ENCODE results near the gene PPM1H.
A peak's percentile ranks its signal among the peaks of the same experiment; 100 is the strongest.
"Not testable (repeated sequence)": the region's sequence is repeated elsewhere in the genome, so short reads cannot be mapped to it uniquely, and the experiment has no call there.

Gene PPM1H

DNA sequence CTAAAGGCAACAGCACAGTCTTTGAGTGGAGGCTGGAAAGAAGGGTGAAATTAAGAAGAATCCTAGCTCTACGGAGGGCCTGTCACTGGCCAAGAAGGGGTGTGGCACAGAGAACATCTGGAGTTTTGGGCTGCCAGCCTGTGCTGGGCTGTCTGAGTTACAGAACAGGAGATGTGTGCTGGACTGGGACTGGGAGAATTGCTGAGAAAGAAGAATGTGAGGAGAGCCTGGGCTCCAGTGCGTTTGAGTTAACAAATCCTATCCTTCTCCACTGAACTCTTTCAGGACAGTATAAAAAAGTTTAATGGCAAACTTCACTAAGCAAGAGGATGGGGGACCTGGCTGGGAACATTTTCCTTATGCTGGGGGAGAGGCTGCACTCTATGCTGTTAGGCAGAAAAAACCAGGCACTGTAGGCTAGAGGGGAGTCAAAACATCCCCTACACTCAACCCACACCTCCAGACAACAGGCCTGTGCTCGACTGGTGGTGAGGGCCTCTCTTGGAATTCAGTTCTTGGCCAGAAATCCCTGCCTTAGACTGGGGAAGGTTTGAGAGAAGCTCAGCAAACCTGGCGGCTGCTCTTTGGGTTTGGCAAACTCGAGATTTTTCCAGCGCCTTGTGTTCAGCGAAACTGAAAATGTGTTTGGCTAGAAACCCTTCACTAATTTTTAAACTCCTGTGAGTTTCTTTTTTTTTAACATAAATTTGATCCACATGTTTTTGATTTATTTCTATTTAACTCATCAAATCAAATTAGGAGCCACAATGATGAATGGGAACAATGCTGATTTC, 251.0 kb downstream of the PPM1H start:
- Histone ChIP-seq H3K9me3 (ENCODE audit: control insufficient read depth in 2 of 2, low read length in 2 of 2) (no peaks in the 10 kb centered on the region), H3K4me3 (ENCODE audit: low read length in 2 of 2) (no peak overlapping the region), H3K27me3 (ENCODE audit: control insufficient read depth in 2 of 2, insufficient read depth in 2 of 2, low read length in 2 of 2) (no peaks in the 10 kb centered on the region), H3K4me1 (ENCODE audit: control insufficient read depth in 2 of 2, insufficient read depth in 2 of 2, low read length in 2 of 2) (peaks cover 0 to 4% of the 10 kb centered on the region in 2 donors), H3K36me3 (ENCODE audit: control insufficient read depth in 2 of 2, insufficient read depth in 2 of 2, low read length in 2 of 2) (no peaks in the 10 kb centered on the region), H3K9ac (ENCODE audit: low read depth in 1 of 2, low read length in 2 of 2) (no peak overlapping the region), H3K27ac (ENCODE audit: low read depth in 2 of 2, low read length in 2 of 2) (peak overlapping the region; percentile 45 to 56)

GRCh38 chr12:62681306-62681705, 253.6 kb downstream of the PPM1H start:
- Histone ChIP-seq H3K9ac (ENCODE audit: low read depth in 1 of 2, low read length in 2 of 2) (no peak overlapping the region), H3K4me1 (ENCODE audit: control insufficient read depth in 2 of 2, insufficient read depth in 2 of 2, low read length in 2 of 2) (peaks cover 0 to 4% of the 10 kb centered on the region in 2 donors), H3K4me3 (ENCODE audit: low read length in 2 of 2) (no peak overlapping the region), H3K27ac (ENCODE audit: low read depth in 2 of 2, low read length in 2 of 2) (no peak overlapping the region), H3K36me3 (ENCODE audit: control insufficient read depth in 2 of 2, insufficient read depth in 2 of 2, low read length in 2 of 2) (no peaks in the 10 kb centered on the region), H3K9me3 (ENCODE audit: control insufficient read depth in 2 of 2, low read length in 2 of 2) (peaks cover 0 to 2% of the 10 kb centered on the region in 2 donors), H3K27me3 (ENCODE audit: control insufficient read depth in 2 of 2, insufficient read depth in 2 of 2, low read length in 2 of 2) (no peaks in the 10 kb centered on the region)

- Histone ChIP-seq H3K9me3 (ENCODE audit: control insufficient read depth in 2 of 2, low read length in 2 of 2) (peaks cover 0 to 2% of the 10 kb centered on the region in 2 donors), H3K4me1 (ENCODE audit: control insufficient read depth in 2 of 2, insufficient read depth in 2 of 2, low read length in 2 of 2) (peaks cover 0 to 4% of the 10 kb centered on the region in 2 donors), H3K36me3 (ENCODE audit: control insufficient read depth in 2 of 2, insufficient read depth in 2 of 2, low read length in 2 of 2) (no peaks in the 10 kb centered on the region), H3K4me3 (ENCODE audit: low read length in 2 of 2) (no peak overlapping the region), H3K27ac (ENCODE audit: low read depth in 2 of 2, low read length in 2 of 2) (no peak overlapping the region), H3K27me3 (ENCODE audit: control insufficient read depth in 2 of 2, insufficient read depth in 2 of 2, low read length in 2 of 2) (no peaks in the 10 kb centered on the region), H3K9ac (ENCODE audit: low read depth in 1 of 2, low read length in 2 of 2) (no peak overlapping the region)
Observed at GRCh38 chr12:62679608-62680007, 255.3 kb downstream of the PPM1H start.

- no peaks in the 10 kb centered on the region for H3K27me3 ChIP-seq (ENCODE audit: control insufficient read depth in 2 of 2, insufficient read depth in 2 of 2, low read length in 2 of 2)
Observed at GRCh38 chr12:62677355-62677754, 257.6 kb downstream of the PPM1H start.

DNA sequence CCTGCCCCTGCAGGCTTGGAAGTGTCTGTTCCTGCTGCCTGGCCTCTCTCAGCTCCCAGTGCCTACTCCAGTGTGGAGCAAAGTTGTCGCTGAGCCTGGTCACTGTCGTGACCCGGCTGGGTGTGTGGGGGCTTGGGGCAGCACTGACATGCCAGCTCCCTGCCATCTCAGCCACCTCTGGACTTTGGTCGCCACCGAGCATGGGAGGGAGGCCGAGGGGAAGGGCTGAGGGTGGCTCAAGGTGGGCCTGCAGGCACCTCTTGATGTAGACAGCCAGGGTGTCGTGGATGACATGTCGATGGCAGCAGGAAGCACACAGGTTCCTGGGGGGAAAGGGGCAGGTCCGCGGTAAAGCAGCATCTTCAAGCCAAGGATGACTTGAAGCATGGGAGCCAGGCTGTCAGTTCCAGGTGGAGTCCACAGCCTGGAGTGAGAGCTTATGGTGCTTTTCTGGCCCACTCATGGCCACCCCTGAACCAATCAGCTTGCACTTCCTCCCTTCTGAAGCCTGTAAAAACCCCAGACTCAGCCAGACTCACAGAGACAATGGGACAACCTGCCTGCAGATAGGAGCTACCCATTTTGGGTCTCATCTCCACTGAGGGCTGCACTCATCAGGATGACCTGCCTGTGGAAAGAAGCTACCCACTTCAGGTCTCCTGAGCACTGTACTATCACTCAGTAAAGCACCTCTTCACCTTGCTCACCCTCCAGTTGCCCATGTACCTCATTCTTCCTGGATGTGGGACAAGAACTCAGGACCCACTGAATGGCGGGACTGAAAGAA, 258.2 kb downstream of the PPM1H start:
- no peaks in the 10 kb centered on the region for H3K36me3 ChIP-seq (ENCODE audit: control insufficient read depth in 2 of 2, insufficient read depth in 2 of 2, low read length in 2 of 2)
- H3K9me3 ChIP-seq (ENCODE audit: control insufficient read depth in 2 of 2, low read length in 2 of 2) = peaks cover 0 to 2% of the 10 kb centered on the region in 2 donors
- H3K27me3 ChIP-seq (ENCODE audit: control insufficient read depth in 2 of 2, insufficient read depth in 2 of 2, low read length in 2 of 2) = no peaks in the 10 kb centered on the region
- no peak overlapping the region for H3K27ac ChIP-seq (ENCODE audit: low read depth in 2 of 2, low read length in 2 of 2)
- H3K9ac ChIP-seq (ENCODE audit: low read depth in 1 of 2, low read length in 2 of 2) = no peak overlapping the region
- H3K4me1 ChIP-seq (ENCODE audit: control insufficient read depth in 2 of 2, insufficient read depth in 2 of 2, low read length in 2 of 2) = no peaks in the 10 kb centered on the region
- H3K4me3 ChIP-seq (ENCODE audit: low read length in 2 of 2) = no peak overlapping the region

More at GRCh38 chr12:62677355-62677754, 257.6 kb downstream of the PPM1H start:
- H3K9me3 ChIP-seq (ENCODE audit: control insufficient read depth in 2 of 2, low read length in 2 of 2) = peaks cover 0 to 2% of the 10 kb centered on the region in 2 donors
- H3K9ac ChIP-seq (ENCODE audit: low read depth in 1 of 2, low read length in 2 of 2) = no peak overlapping the region
- no peaks in the 10 kb centered on the region for H3K4me1 ChIP-seq (ENCODE audit: control insufficient read depth in 2 of 2, insufficient read depth in 2 of 2, low read length in 2 of 2)
- H3K27ac ChIP-seq (ENCODE audit: low read depth in 2 of 2, low read length in 2 of 2) = no peak overlapping the region
- no peak overlapping the region for H3K4me3 ChIP-seq (ENCODE audit: low read length in 2 of 2)
- H3K36me3 ChIP-seq (ENCODE audit: control insufficient read depth in 2 of 2, insufficient read depth in 2 of 2, low read length in 2 of 2) = no peaks in the 10 kb centered on the region

- H3K9ac ChIP-seq (ENCODE audit: low read depth in 1 of 2, low read length in 2 of 2) = no peak overlapping the region
- no peaks in the 10 kb centered on the region for H3K36me3 ChIP-seq (ENCODE audit: control insufficient read depth in 2 of 2, insufficient read depth in 2 of 2, low read length in 2 of 2)
- no peak overlapping the region for H3K27ac ChIP-seq (ENCODE audit: low read depth in 2 of 2, low read length in 2 of 2)
- no peaks in the 10 kb centered on the region for H3K4me1 ChIP-seq (ENCODE audit: control insufficient read depth in 2 of 2, insufficient read depth in 2 of 2, low read length in 2 of 2)
- H3K4me3 ChIP-seq (ENCODE audit: low read length in 2 of 2) = no peak overlapping the region
- H3K27me3 ChIP-seq (ENCODE audit: control insufficient read depth in 2 of 2, insufficient read depth in 2 of 2, low read length in 2 of 2) = no peaks in the 10 kb centered on the region
- H3K9me3 ChIP-seq (ENCODE audit: control insufficient read depth in 2 of 2, low read length in 2 of 2) = peaks cover 0 to 2% of the 10 kb centered on the region in 2 donors
Observed at GRCh38 chr12:62673028-62673815, 261.7 kb downstream of the PPM1H start.

- no peak overlapping the region for H3K9ac ChIP-seq (ENCODE audit: low read depth in 1 of 2, low read length in 2 of 2)
- H3K4me1 ChIP-seq (ENCODE audit: control insufficient read depth in 2 of 2, insufficient read depth in 2 of 2, low read length in 2 of 2) = no peaks in the 10 kb centered on the region
- no peaks in the 10 kb centered on the region for H3K36me3 ChIP-seq (ENCODE audit: control insufficient read depth in 2 of 2, insufficient read depth in 2 of 2, low read length in 2 of 2)
- no peaks in the 10 kb centered on the region for H3K9me3 ChIP-seq (ENCODE audit: control insufficient read depth in 2 of 2, low read length in 2 of 2)
- no peak overlapping the region for H3K4me3 ChIP-seq (ENCODE audit: low read length in 2 of 2)
- no peaks in the 10 kb centered on the region for H3K27me3 ChIP-seq (ENCODE audit: control insufficient read depth in 2 of 2, insufficient read depth in 2 of 2, low read length in 2 of 2)
- no peak overlapping the region for H3K27ac ChIP-seq (ENCODE audit: low read depth in 2 of 2, low read length in 2 of 2)
Observed at GRCh38 chr12:62670986-62671720, 263.8 kb downstream of the PPM1H start.

DNA sequence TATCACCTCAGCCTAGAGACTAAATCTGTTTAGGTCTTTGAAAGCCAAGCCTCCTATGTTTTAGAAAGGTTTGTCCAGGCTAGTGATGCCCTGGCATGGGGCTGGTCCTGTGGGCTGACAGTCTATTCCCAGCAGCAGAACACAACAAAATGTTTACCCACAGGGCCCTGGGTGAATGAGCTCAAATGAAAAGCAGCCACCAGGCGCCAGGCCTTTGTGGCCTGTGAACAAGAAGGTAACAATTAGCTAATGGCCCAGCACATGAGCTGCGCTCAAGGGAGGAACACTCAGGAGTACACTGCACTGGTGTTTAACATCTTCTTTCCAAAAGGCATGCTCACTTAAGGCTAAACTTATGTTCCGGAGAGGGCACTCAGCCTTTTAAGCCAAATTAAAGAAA, 266.2 kb downstream of the PPM1H start:
- Histone ChIP-seq H3K4me1 (ENCODE audit: control insufficient read depth in 2 of 2, insufficient read depth in 2 of 2, low read length in 2 of 2) (no peaks in the 10 kb centered on the region), H3K4me3 (ENCODE audit: low read length in 2 of 2) (no peak overlapping the region), H3K9me3 (ENCODE audit: control insufficient read depth in 2 of 2, low read length in 2 of 2) (no peaks in the 10 kb centered on the region), H3K27ac (ENCODE audit: low read depth in 2 of 2, low read length in 2 of 2) (no peak overlapping the region), H3K36me3 (ENCODE audit: control insufficient read depth in 2 of 2, insufficient read depth in 2 of 2, low read length in 2 of 2) (no peaks in the 10 kb centered on the region), H3K9ac (ENCODE audit: low read depth in 1 of 2, low read length in 2 of 2) (no peak overlapping the region), H3K27me3 (ENCODE audit: control insufficient read depth in 2 of 2, insufficient read depth in 2 of 2, low read length in 2 of 2) (no peaks in the 10 kb centered on the region)

DNA sequence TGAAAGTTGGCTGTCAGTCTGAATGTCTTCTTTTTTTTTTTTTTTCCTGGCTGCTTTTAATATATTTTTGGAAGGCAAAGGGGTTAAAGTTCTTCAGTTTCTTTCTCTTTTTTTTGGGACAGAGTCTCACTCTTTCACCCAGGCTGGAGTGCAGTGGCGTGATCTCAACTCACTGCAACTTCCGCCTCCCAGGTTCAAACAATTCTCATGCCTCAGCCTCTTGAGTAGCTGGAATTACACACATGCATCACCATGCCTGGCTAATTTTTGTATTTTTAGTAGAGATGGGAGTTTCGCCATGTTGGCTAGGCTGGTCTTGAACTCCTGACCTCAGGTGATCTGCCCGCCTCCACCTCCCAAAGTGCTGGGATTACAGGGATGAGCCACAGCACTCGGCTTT, 270.0 kb downstream of the PPM1H start:
- H3K36me3 ChIP-seq (ENCODE audit: control insufficient read depth in 2 of 2, insufficient read depth in 2 of 2, low read length in 2 of 2); H3K4me3 ChIP-seq (ENCODE audit: low read length in 2 of 2); H3K9me3 ChIP-seq (ENCODE audit: control insufficient read depth in 2 of 2, low read length in 2 of 2); H3K9ac ChIP-seq (ENCODE audit: low read depth in 1 of 2, low read length in 2 of 2); H3K4me1 ChIP-seq (ENCODE audit: control insufficient read depth in 2 of 2, insufficient read depth in 2 of 2, low read length in 2 of 2); H3K27me3 ChIP-seq (ENCODE audit: control insufficient read depth in 2 of 2, insufficient read depth in 2 of 2, low read length in 2 of 2); H3K27ac ChIP-seq (ENCODE audit: low read depth in 2 of 2, low read length in 2 of 2): not testable (repeated sequence)
